ENCODE results near the gene IL1B. TPM values are rescaled to one million over a fixed set of nuclear protein-coding genes. Genes with fewer than 3 reads are reported as not detected.

The IL1B gene
- total and polyA plus RNA-seq, 2 of the 8 experiments (the other 6 are each of a cell fraction or from before 2014, with no cell fraction given), result not detected

DNA sequence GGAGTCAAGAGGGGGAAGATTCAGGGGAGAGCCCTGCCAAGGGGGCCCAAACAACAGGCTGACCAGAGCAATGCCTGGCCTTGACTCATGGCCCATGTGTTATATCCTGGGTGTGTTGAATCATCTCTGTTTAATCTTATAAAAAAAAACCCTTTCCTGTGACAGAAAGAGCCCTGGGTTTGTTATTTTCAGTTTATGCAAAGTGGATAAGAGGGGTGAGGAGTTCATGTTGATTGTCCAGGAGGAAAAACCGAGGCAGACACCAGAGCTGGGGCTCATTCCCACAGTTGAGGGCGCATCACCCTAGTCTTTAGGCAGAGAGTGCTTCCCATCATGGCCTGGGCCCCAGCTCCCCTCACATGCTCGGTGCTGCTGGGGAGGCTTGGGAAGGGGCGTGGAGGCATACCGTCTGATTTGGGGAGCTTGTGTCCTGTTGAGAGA lies 43.5 kb upstream of the IL1B start:
- Histone ChIP-seq H3K36me3 (ENCODE audit: control insufficient read depth in 2 of 4, insufficient read depth in 4 of 4, low read length in 3 of 4) (no peaks in the 10 kb centered on the region), H3K9me3 (ENCODE audit: insufficient read depth in 2 of 2, low read depth in 1 of 2, low read length in 1 of 2) (no peaks in the 10 kb centered on the region), H2BK15ac (ENCODE audit: low read length) (no peak overlapping the region), H2BK20ac (ENCODE audit: low read length) (no peak overlapping the region), H3K23ac (ENCODE audit: insufficient read length) (no peak overlapping the region), H4K91ac (replicated peaks; ENCODE audit: insufficient read length, low read length) (no peak overlapping the region), H3K27ac (ENCODE audit: low read depth, low read length) (no peak overlapping the region), H4K20me1 (replicated peaks in 1 of 2; ENCODE audit: control insufficient read depth in 1 of 2, insufficient read depth in 2 of 2, low read length in 2 of 2) (no peaks in the 10 kb centered on the region), H2AFZ (ENCODE audit: low read length) (no peak overlapping the region), H2AK5ac (ENCODE audit: low read depth, low read length) (no peak overlapping the region), H3K4me2 (ENCODE audit: insufficient read depth in 1 of 2, low read depth in 2 of 2, low read length in 2 of 2) (no peak overlapping the region), H3K79me2 (ENCODE audit: control insufficient read depth in 1 of 2, insufficient read depth in 2 of 2, low read length in 2 of 2) (no peaks in the 10 kb centered on the region), H3K18ac (ENCODE audit: extremely low read depth, low read length) (no peak overlapping the region), H3K56ac (replicated peaks; ENCODE audit: insufficient read length, low read depth, low read length) (no peak overlapping the region), H3K23me2 (ENCODE audit: low read depth, low read length) (no peaks in the 10 kb centered on the region), H2BK120ac (replicated peaks; ENCODE audit: low read depth, low read length) (no peak overlapping the region), H3K14ac (ENCODE audit: insufficient read length) (no peak overlapping the region), H3K4ac (replicated peaks; ENCODE audit: insufficient read length, low read depth, low read length) (no peak overlapping the region), H2BK5ac (ENCODE audit: low read depth, low read length) (no peak overlapping the region), H4K5ac (ENCODE audit: insufficient read length, low read depth, low read length) (no peak overlapping the region), H3K27me3 (replicated peaks in 1 of 4; ENCODE audit: control insufficient read depth in 3 of 4, extremely low read depth in 1 of 4, insufficient read depth in 3 of 4, low read length in 3 of 4) (0 out of 7 replicates have a peak, but pooled peaks cover 0 to 2% (median 0%) of the 10 kb centered on the region in 4 experiments), H3K9ac (replicated peaks in 1 of 4; ENCODE audit: extremely low read depth in 1 of 4, low read depth in 3 of 4, low read length in 3 of 4) (no peak overlapping the region), H2BK12ac (ENCODE audit: low read depth, low read length) (no peak overlapping the region), H4K8ac (ENCODE audit: extremely low read depth, insufficient read depth, low read length) (no peak overlapping the region; the same call in 1 of the 2 replicates), H3K79me1 (ENCODE audit: low read depth, low read length) (no peaks in the 10 kb centered on the region; the same call in 1 of the 2 replicates), H3K4me3 (ENCODE audit: extremely low read depth in 1 of 4, insufficient read depth in 2 of 4, low read depth in 3 of 4, low read length in 4 of 4) (no peak overlapping the region), H3K4me1 (replicated peaks in 1 of 4; ENCODE audit: control insufficient read depth in 3 of 4, insufficient read depth in 4 of 4, low read length in 3 of 4) (0 out of 7 replicates have a peak, but pooled peaks cover 0 to 2% (median 0%) of the 10 kb centered on the region in 4 experiments)
- ChIA-PET CTCF (ENCODE audit: partially characterized antibody) (interaction anchor here (0.8 to 9.7 kb wide), 3 partner anchors 62 to 129 kb away, joined by 3 to 178 read pairs (median 3); no protein-coding TSS in a partner anchor), POLR2A (ENCODE audit: partially characterized antibody) (no interaction called here)
- 91% methylated on average over 5 of the region's 5 CpGs; no CpG with 5 or more reads in 1 of the 2 experiments for WGBS, 2 experiments (ENCODE audit: extremely low coverage in 1 of 2, insufficient coverage in 1 of 2, insufficient read length in 1 of 2, insufficient replicate concordance in 2 of 2, low coverage in 1 of 2, low lambda C conversion rate in 2 of 2, missing lambda C conversion rate in 1 of 2)
- DNase-seq (ENCODE audit: low read depth in 1 of 2, low spot score in 2 of 2), result no peak
- FAIRE-seq, result no peak
- TF ChIP-seq GTF2F1 (IDR thresholded peaks at IDR 0.05; ENCODE audit: borderline replicate concordance, low read depth, low read length) (no peak), BRCA1 (IDR thresholded peaks at IDR 0.05; ENCODE audit: low read depth, low read length) (no peak), SIN3A (conservative IDR thresholded peaks at IDR 0.05 in 1 of 2, IDR thresholded peaks at IDR 0.05 in 1 of 2; ENCODE audit: low read depth in 1 of 2, low read length in 2 of 2) (no peak), JUN (IDR thresholded peaks at IDR 0.05; ENCODE audit: low read depth, low read length) (no peak), PHF8 (conservative IDR thresholded peaks at IDR 0.05; ENCODE audit: low read depth, low read length) (no peak), CEBPB (IDR thresholded peaks at IDR 0.05; ENCODE audit: low read depth, low read length) (no peak), KDM1A (IDR thresholded peaks at IDR 0.05; ENCODE audit: borderline replicate concordance, low read length) (no peak), JUND (IDR thresholded peaks at IDR 0.05; ENCODE audit: low read length) (no peak), SRF (IDR thresholded peaks at IDR 0.05; ENCODE audit: low read depth, low read length) (no peak), CHD1 (IDR thresholded peaks at IDR 0.05; ENCODE audit: low read depth, low read length) (no peak), EGR1 (IDR thresholded peaks at IDR 0.05; ENCODE audit: borderline replicate concordance, low read depth, low read length) (no peak), HDAC2 (IDR thresholded peaks at IDR 0.05; ENCODE audit: borderline replicate concordance in 1 of 2, low read depth in 2 of 2, low read length in 2 of 2) (no peak), HDAC6 (IDR thresholded peaks at IDR 0.05; ENCODE audit: low read depth, low read length) (no peak), RBBP5 (IDR thresholded peaks at IDR 0.05; ENCODE audit: borderline replicate concordance, low read depth, low read length) (no peak), SIX5 (IDR thresholded peaks at IDR 0.05; ENCODE audit: low read depth, low read length) (no peak)

All from H1 (cell line).